ENCODE data around the gene CSTB. TPM values are rescaled to one million over a fixed set of nuclear protein-coding genes. Genes with fewer than 3 reads are reported as not detected.

CSTB gene
- total RNA-seq, 1 experiment from 2014 or later, result 57.5 TPM

DNA sequence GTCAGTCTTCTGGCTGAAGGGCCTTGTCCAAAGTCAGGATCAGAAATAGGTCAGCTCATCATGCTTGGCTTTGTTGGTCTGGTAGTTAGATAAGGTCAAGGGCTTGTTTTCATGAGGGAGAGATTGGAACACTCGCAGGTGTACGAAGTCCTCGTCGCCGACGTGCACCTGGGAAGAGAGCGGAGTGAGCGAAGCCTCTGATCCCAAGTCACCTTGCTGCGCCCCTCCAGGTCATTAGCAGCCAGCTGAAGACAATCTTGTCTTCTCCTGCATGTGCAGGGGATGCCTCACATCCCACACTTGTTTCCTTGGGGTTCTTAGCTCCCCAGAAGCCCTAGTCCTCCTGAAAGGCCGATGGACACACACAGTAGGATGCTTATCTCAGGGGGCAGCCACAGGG is 1.9 kb downstream of the CSTB start:
- H3K4me2 ChIP-seq (ENCODE audit: low read length), result no peak overlapping the region
- no peak for DNase-seq (ENCODE audit: low read depth, low spot score)
- BruUV-seq (replicated peaks), result no TSS peak
- H2AFZ ChIP-seq (ENCODE audit: low read depth, low read length, poor library complexity, severe bottlenecking), result no peak overlapping the region
- ChIA-PET RAD21 (ENCODE audit: low non-redundant PET in 1 of 2, low total read pairs in 2 of 2, uncharacterized antibody in 2 of 2, unreplicated experiment in 2 of 2) (no interaction called here), CTCF (no interaction called here), POLR2A (no interaction called here)
- H3K9ac ChIP-seq (ENCODE audit: low read length), result no peak overlapping the region
- H3K4me1 ChIP-seq (ENCODE audit: control insufficient read depth in 1 of 2, insufficient read depth in 2 of 2, low read length in 2 of 2), result peaks cover 3 to 23% of the 10 kb centered on the region in 2 experiments; a peak in 3 of 4 replicates
- H3K9me3 ChIP-seq (ENCODE audit: control insufficient read depth in 1 of 2, insufficient read depth in 1 of 2, low read depth in 1 of 2, low read length in 2 of 2), result no peaks in the 10 kb centered on the region
- intact Hi-C loops (cut with micrococcal nuclease), result no loop called here
- TF ChIP-seq SRF (IDR thresholded peaks at IDR 0.05; ENCODE audit: low read depth), result no peak
- no peak for TF ChIP-seq YY1 (IDR thresholded peaks at IDR 0.05; ENCODE audit: extremely low read depth, insufficient replicate concordance, low read depth, low read length)
- no peak for TF ChIP-seq EZH2phosphoT487 (IDR thresholded peaks at IDR 0.05; ENCODE audit: borderline replicate concordance)
- TF ChIP-seq EGR1 (IDR thresholded peaks at IDR 0.05; ENCODE audit: low read depth), result no peak
- TF ChIP-seq, protein P1, sequence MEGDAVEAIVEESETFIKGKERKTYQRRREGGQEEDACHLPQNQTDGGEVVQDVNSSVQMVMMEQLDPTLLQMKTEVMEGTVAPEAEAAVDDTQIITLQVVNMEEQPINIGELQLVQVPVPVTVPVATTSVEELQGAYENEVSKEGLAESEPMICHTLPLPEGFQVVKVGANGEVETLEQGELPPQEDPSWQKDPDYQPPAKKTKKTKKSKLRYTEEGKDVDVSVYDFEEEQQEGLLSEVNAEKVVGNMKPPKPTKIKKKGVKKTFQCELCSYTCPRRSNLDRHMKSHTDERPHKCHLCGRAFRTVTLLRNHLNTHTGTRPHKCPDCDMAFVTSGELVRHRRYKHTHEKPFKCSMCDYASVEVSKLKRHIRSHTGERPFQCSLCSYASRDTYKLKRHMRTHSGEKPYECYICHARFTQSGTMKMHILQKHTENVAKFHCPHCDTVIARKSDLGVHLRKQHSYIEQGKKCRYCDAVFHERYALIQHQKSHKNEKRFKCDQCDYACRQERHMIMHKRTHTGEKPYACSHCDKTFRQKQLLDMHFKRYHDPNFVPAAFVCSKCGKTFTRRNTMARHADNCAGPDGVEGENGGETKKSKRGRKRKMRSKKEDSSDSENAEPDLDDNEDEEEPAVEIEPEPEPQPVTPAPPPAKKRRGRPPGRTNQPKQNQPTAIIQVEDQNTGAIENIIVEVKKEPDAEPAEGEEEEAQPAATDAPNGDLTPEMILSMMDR (IDR thresholded peaks at IDR 0.05 in 2 of 3, conservative IDR thresholded peaks at IDR 0.05 in 1 of 3; ENCODE audit: borderline replicate concordance in 1 of 3, insufficient read depth in 1 of 3, low read depth in 2 of 3, low read length in 2 of 3), result no peak
- ATAC-seq, result no peak
- H3K4me3 ChIP-seq (replicated peaks in 1 of 2; ENCODE audit: low read depth in 1 of 2, low read length in 2 of 2), result no peak overlapping the region
- no peaks in the 10 kb centered on the region for H4K20me1 ChIP-seq (ENCODE audit: insufficient read depth)
- no peak overlapping the region for H3K27ac ChIP-seq (ENCODE audit: low read depth, low read length)
- peaks cover 8 to 9% of the 10 kb centered on the region in 2 experiments; a peak in 3 of 4 replicates for H3K36me3 ChIP-seq (ENCODE audit: control insufficient read depth in 1 of 2, insufficient read depth in 2 of 2, low read length in 2 of 2)
- no peaks in the 10 kb centered on the region for H3K27me3 ChIP-seq (ENCODE audit: insufficient read depth, low read length)
- H3K9me2 ChIP-seq (ENCODE audit: insufficient read depth), result no peaks in the 10 kb centered on the region
- H3K79me2 ChIP-seq (ENCODE audit: insufficient read depth, low read length), result peaks cover 18% of the 10 kb centered on the region

DNA sequence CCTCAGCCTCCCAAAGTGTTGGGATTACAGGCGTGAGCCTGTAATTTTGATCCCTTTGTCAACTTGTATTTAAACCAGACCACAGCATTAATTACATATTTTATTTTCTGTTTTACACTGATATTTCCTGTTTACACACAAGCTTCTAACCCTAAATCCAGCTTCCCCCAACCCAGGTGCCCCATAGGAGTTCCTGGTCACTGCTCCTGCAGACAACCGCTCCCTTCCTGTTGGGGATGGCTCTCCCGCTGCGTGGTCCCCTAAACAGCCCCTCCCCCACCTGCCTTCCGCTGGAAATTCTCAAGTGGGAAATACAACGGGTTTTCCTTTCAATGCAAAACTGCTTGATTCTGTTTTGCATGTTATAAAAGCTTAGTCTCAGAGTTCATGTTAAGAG is 3.7 kb downstream of the CSTB start:
- Histone ChIP-seq H4K20me1 (ENCODE audit: insufficient read depth) (no peaks in the 10 kb centered on the region), H3K79me2 (ENCODE audit: insufficient read depth, low read length) (peaks cover 18% of the 10 kb centered on the region), H3K9me3 (ENCODE audit: control insufficient read depth in 1 of 2, insufficient read depth in 1 of 2, low read depth in 1 of 2, low read length in 2 of 2) (no peaks in the 10 kb centered on the region), H3K27ac (ENCODE audit: low read depth, low read length) (no peak overlapping the region), H2AFZ (ENCODE audit: low read depth, low read length, poor library complexity, severe bottlenecking) (no peak overlapping the region), H3K4me2 (ENCODE audit: low read length) (no peak overlapping the region), H3K9me2 (ENCODE audit: insufficient read depth) (no peaks in the 10 kb centered on the region), H3K4me3 (replicated peaks in 1 of 2; ENCODE audit: low read depth in 1 of 2, low read length in 2 of 2) (no peak overlapping the region), H3K36me3 (ENCODE audit: control insufficient read depth in 1 of 2, insufficient read depth in 2 of 2, low read length in 2 of 2) (peaks cover 8 to 9% of the 10 kb centered on the region in 2 experiments; a peak in 3 of 4 replicates), H3K27me3 (ENCODE audit: insufficient read depth, low read length) (no peaks in the 10 kb centered on the region), H3K4me1 (ENCODE audit: control insufficient read depth in 1 of 2, insufficient read depth in 2 of 2, low read length in 2 of 2) (peaks cover 16 to 34% of the 10 kb centered on the region in 2 experiments), H3K9ac (ENCODE audit: low read length) (no peak overlapping the region)
- POLR2A ChIA-PET, result no interaction called here
- no peak for DNase-seq (ENCODE audit: low read depth, low spot score)
- TF ChIP-seq POLR2AphosphoS5 (IDR thresholded peaks at IDR 0.05; ENCODE audit: low read depth, low read length), result peak; percentile 15; the same call in 1 of the 2 replicates
- TF ChIP-seq, protein P2, sequence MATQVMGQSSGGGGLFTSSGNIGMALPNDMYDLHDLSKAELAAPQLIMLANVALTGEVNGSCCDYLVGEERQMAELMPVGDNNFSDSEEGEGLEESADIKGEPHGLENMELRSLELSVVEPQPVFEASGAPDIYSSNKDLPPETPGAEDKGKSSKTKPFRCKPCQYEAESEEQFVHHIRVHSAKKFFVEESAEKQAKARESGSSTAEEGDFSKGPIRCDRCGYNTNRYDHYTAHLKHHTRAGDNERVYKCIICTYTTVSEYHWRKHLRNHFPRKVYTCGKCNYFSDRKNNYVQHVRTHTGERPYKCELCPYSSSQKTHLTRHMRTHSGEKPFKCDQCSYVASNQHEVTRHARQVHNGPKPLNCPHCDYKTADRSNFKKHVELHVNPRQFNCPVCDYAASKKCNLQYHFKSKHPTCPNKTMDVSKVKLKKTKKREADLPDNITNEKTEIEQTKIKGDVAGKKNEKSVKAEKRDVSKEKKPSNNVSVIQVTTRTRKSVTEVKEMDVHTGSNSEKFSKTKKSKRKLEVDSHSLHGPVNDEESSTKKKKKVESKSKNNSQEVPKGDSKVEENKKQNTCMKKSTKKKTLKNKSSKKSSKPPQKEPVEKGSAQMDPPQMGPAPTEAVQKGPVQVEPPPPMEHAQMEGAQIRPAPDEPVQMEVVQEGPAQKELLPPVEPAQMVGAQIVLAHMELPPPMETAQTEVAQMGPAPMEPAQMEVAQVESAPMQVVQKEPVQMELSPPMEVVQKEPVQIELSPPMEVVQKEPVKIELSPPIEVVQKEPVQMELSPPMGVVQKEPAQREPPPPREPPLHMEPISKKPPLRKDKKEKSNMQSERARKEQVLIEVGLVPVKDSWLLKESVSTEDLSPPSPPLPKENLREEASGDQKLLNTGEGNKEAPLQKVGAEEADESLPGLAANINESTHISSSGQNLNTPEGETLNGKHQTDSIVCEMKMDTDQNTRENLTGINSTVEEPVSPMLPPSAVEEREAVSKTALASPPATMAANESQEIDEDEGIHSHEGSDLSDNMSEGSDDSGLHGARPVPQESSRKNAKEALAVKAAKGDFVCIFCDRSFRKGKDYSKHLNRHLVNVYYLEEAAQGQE (IDR thresholded peaks at IDR 0.05; ENCODE audit: low read depth), result no peak
- BruUV-seq (replicated peaks), result no TSS peak
- intact Hi-C loops (cut with micrococcal nuclease), result no loop called here
- no peak for ATAC-seq
- CTCF ChIA-PET, result no interaction called here
- RAD21 ChIA-PET (ENCODE audit: low non-redundant PET in 1 of 2, low total read pairs in 2 of 2, uncharacterized antibody in 2 of 2, unreplicated experiment in 2 of 2), result no interaction called here
